Peyer's patch (tissue), 4 donors: ENCODE measurements around the gene MEIOB. TPM values are rescaled to one million over a fixed set of nuclear protein-coding genes. Genes with fewer than 3 reads are reported as not detected.

Experiments
- DNase-seq, 3 donors: peaks; one replicate each; pipeline ENCODE4 v3.0.0-alpha.2; 2017 to 2019
- H3K27ac ChIP-seq, 4 donors: fragments of 200-600 bp; sonication (generic); one replicate each; pipeline ENCODE4 v1.5.1; 2016 to 2019
- H3K27me3 ChIP-seq, 2 donors: fragments of 200-600 bp; sonication (generic); one replicate each; pipeline ENCODE4 v1.5.1; 2019
- H3K36me3 ChIP-seq, 3 donors: fragments of 200-600 bp; sonication (generic); one replicate each; pipeline ENCODE4 v1.5.1; 2016 to 2019
- H3K4me1 ChIP-seq, 4 donors: fragments of 200-600 bp; sonication (generic); one replicate each; pipeline ENCODE4 v1.5.1; 2016 to 2019
- H3K4me3 ChIP-seq, 4 donors: fragments of 200-600 bp; sonication (generic); 1 replicate in 3 of 4; 2 replicates in 1 of 4; pipeline ENCODE4 v1.5.1; 2016 to 2019; ENCODE audit warnings: mild to moderate bottlenecking in 1 of 4
- H3K9me3 ChIP-seq, 4 donors: fragments of 200-600 bp; sonication (generic); one replicate each; pipeline ENCODE4 v1.5.1; 2016 to 2019; ENCODE audit warnings: mild to moderate bottlenecking in 1 of 4
- CTCF ChIP-seq, 6 experiments: fragments of 450-650 bp in 4 of 6; fragments of 200-600 bp in 2 of 6; sonication (generic) in 1 of 6; IDR thresholded peaks; one replicate each; pipeline ENCODE4 v1.5.1; 2017 to 2019; ENCODE audit warnings: antibody characterized with exemption in 6 of 6, mild to moderate bottlenecking in 3 of 6, moderate library complexity in 1 of 6
- POLR2A ChIP-seq, 2 donors: fragments of 450-650 bp; IDR thresholded peaks; one replicate each; pipeline ENCODE4 v1.5.1; 2017; ENCODE audit warnings: antibody characterized with exemption in 2 of 2, mild to moderate bottlenecking in 2 of 2, moderate library complexity in 2 of 2
- total RNA-seq, 4 donors: library from RNA; depleted of rRNA; stranded (reverse); fragments of >200 nt; gene quantifications; one replicate each; pipeline ENCODE4 v1.1.0, GENCODE V29; 2016

MEIOB gene
- total RNA-seq, 4 donors from 2014 or later: not detected

DNA sequence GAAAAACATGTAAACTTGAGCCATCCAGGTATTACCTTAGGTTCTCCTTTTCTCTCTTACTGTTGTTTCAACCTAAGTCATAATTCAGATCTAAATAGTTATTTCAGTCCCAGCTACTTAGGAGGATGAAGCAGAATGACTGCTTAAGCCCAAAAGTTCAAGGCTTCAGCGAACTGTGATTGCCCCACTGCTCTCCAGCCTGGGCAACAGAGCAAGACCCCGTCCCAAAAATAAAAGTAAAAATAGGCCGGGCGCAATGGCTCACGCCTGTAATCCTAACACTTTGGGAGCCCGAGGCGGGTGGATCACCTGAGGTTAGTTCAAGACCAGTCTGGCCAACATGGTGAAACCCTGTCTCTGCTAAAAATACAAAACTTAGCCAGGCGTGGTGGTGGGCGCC lies 9.6 kb downstream of the MEIOB start:
- H3K36me3 ChIP-seq: no peaks in the 10 kb centered on the region
- no peaks in the 10 kb centered on the region for H3K9me3 ChIP-seq
- no peak overlapping the region for H3K4me3 ChIP-seq
- DNase-seq: no peak
- peaks cover 0 to 4% (median 0%) of the 10 kb centered on the region in 4 donors for H3K4me1 ChIP-seq
- H3K27me3 ChIP-seq: no peaks in the 10 kb centered on the region
- H3K27ac ChIP-seq: no peak overlapping the region
- TF ChIP-seq CTCF (IDR thresholded peaks at IDR 0.05) (no peak), POLR2A (IDR thresholded peaks at IDR 0.05) (no peak)

GRCh38 chr16:1861730-1862129 lies 10.2 kb downstream of the MEIOB start:
- peaks cover 0 to 4% (median 0%) of the 10 kb centered on the region in 4 donors for H3K4me1 ChIP-seq
- no peaks in the 10 kb centered on the region for H3K9me3 ChIP-seq
- TF ChIP-seq CTCF (IDR thresholded peaks at IDR 0.05): no peak
- no peak for TF ChIP-seq POLR2A (IDR thresholded peaks at IDR 0.05)
- no peak for DNase-seq
- no peak overlapping the region for H3K4me3 ChIP-seq
- no peak overlapping the region for H3K27ac ChIP-seq
- no peaks in the 10 kb centered on the region for H3K27me3 ChIP-seq
- H3K36me3 ChIP-seq: no peaks in the 10 kb centered on the region

DNA sequence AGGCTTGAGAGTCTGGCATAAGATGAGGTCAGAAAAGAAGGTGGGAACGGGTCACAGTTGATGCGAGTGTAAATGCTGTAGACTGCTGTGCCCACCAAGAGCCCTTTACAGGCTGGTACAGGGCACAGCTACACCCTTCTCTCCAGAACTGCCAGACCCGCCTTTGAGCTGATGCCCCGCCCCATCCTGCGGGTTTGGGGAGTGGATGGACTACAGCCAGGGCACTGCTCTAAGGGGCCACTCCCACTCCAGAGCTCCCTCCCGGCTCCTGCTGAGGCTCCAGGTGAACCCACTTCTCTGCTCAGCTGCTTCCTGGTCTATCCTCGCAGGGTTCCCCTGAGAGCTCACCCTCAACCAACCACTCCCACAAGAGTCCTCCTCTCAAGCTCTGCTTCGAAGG lies 12.3 kb downstream of the MEIOB start:
- no peak overlapping the region for H3K4me3 ChIP-seq
- TF ChIP-seq POLR2A (IDR thresholded peaks at IDR 0.05) (no peak), CTCF (IDR thresholded peaks at IDR 0.05) (no peak)
- H3K9me3 ChIP-seq: no peaks in the 10 kb centered on the region
- no peak overlapping the region for H3K27ac ChIP-seq
- H3K27me3 ChIP-seq: no peaks in the 10 kb centered on the region
- no peak for DNase-seq
- peaks cover 0 to 4% (median 0%) of the 10 kb centered on the region in 4 donors for H3K4me1 ChIP-seq
- H3K36me3 ChIP-seq: no peaks in the 10 kb centered on the region

GRCh38 chr16:1858189-1858865 lies 13.6 kb downstream of the MEIOB start:
- no peaks in the 10 kb centered on the region for H3K9me3 ChIP-seq
- no peak for DNase-seq
- H3K4me3 ChIP-seq: no peak overlapping the region
- H3K27ac ChIP-seq: no peak overlapping the region
- no peaks in the 10 kb centered on the region for H3K36me3 ChIP-seq
- no peaks in the 10 kb centered on the region for H3K27me3 ChIP-seq
- no peak for TF ChIP-seq CTCF (IDR thresholded peaks at IDR 0.05)
- no peak for TF ChIP-seq POLR2A (IDR thresholded peaks at IDR 0.05)
- no peaks in the 10 kb centered on the region for H3K4me1 ChIP-seq

- Histone ChIP-seq H3K4me3 (no peak overlapping the region), H3K9me3 (no peaks in the 10 kb centered on the region), H3K4me1 (no peaks in the 10 kb centered on the region), H3K27ac (no peak overlapping the region), H3K27me3 (no peaks in the 10 kb centered on the region), H3K36me3 (no peaks in the 10 kb centered on the region)
- TF ChIP-seq POLR2A (IDR thresholded peaks at IDR 0.05) (no peak), CTCF (IDR thresholded peaks at IDR 0.05) (no peak)
- no peak for DNase-seq
These were observed 14.4 kb downstream of the MEIOB start for GRCh38 chr16:1857433-1858097.
